MM.1S (cell line): ENCODE data around the gene NINJ1.

ENCODE experiments used
- EZH2 ChIP-seq: fragments of 300-600 bp; sonication (generic); optimal IDR thresholded peaks from 2 replicates; pipeline ENCODE3; 2017; ENCODE audit warnings: low read depth, mild to moderate bottlenecking, antibody characterized with exemption, low read length, mixed read lengths
- EZH2phosphoT487 ChIP-seq: fragments of 300-600 bp; sonication (generic); IDR thresholded peaks from 2 replicates; pipeline ENCODE4 v1.6.1; 2018; ENCODE audit warnings: antibody characterized with exemption, low read length

GRCh38 chr9:93072383-93072795, 61.7 kb downstream of the NINJ1 start:
- TF ChIP-seq EZH2 = no peak
- TF ChIP-seq EZH2phosphoT487 = no peak
